ENCODE results near the gene PNLDC1.

DNA sequence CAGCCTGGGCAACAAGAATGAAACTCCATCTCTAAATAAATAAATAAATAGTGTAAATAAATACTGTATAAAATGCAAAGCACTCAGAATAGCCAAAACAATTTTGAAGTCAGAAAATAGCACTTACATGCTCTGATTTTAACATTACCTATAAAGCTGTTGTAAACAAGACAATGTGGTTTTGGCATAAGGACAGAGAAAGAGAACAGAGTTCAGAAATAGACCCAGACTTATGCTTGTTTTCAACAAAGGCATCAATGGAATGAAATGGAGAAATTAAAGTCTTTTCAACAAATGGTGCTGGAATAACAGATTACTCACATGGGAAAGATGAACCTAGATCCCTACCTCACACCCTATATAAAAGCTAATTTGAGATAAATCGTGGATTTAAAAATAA lies 27.9 kb upstream of the PNLDC1 start:
- TF ChIP-seq, protein P1, sequence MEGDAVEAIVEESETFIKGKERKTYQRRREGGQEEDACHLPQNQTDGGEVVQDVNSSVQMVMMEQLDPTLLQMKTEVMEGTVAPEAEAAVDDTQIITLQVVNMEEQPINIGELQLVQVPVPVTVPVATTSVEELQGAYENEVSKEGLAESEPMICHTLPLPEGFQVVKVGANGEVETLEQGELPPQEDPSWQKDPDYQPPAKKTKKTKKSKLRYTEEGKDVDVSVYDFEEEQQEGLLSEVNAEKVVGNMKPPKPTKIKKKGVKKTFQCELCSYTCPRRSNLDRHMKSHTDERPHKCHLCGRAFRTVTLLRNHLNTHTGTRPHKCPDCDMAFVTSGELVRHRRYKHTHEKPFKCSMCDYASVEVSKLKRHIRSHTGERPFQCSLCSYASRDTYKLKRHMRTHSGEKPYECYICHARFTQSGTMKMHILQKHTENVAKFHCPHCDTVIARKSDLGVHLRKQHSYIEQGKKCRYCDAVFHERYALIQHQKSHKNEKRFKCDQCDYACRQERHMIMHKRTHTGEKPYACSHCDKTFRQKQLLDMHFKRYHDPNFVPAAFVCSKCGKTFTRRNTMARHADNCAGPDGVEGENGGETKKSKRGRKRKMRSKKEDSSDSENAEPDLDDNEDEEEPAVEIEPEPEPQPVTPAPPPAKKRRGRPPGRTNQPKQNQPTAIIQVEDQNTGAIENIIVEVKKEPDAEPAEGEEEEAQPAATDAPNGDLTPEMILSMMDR (IDR thresholded peaks at IDR 0.05): no peak
- TF ChIP-seq POLR2A (IDR thresholded peaks at IDR 0.05): no peak
